ENCODE measurements around the gene EDNRA.

The EDNRA gene

GRCh38 chr4:147567276-147567675 is 86.4 kb downstream of the EDNRA start:
- Histone ChIP-seq H3K79me2 (ENCODE audit: control insufficient read depth, low read length) (no peaks in the 10 kb centered on the region), H3F3A (ENCODE audit: control insufficient read depth, insufficient read depth) (no peaks in the 10 kb centered on the region), H3K4me1 (ENCODE audit: control insufficient read depth, low read length) (no peaks in the 10 kb centered on the region), H3K27ac (ENCODE audit: low read depth, low read length) (no peak overlapping the region), H4K20me1 (ENCODE audit: control insufficient read depth, insufficient read depth, low read depth, low read length) (no peaks in the 10 kb centered on the region), H3K4me2 (ENCODE audit: low read length) (no peak overlapping the region), H3K36me3 (ENCODE audit: control insufficient read depth, low read length) (no peaks in the 10 kb centered on the region), H3K9me2 (replicated peaks; ENCODE audit: control insufficient read depth, low read length) (no peaks in the 10 kb centered on the region), H3K4me3 (ENCODE audit: low read length) (no peak overlapping the region), H3K9me3 (ENCODE audit: control insufficient read depth, insufficient read depth, low read length) (no peaks in the 10 kb centered on the region), H3K27me3 (ENCODE audit: control insufficient read depth, low read length) (no peaks in the 10 kb centered on the region)
- TF ChIP-seq EZH2phosphoT487 (IDR thresholded peaks at IDR 0.05; ENCODE audit: borderline replicate concordance, low read length) (no peak), CTCF (IDR thresholded peaks at IDR 0.05; ENCODE audit: low read depth, low read length, poor library complexity, severe bottlenecking) (no peak)

GRCh38 chr4:147570616-147571015 is 89.7 kb downstream of the EDNRA start:
- Histone ChIP-seq H3K4me3 (ENCODE audit: low read length) (no peak overlapping the region), H4K20me1 (ENCODE audit: control insufficient read depth, insufficient read depth, low read depth, low read length) (no peaks in the 10 kb centered on the region), H3K9me2 (replicated peaks; ENCODE audit: control insufficient read depth, low read length) (no peaks in the 10 kb centered on the region), H3K27me3 (ENCODE audit: control insufficient read depth, low read length) (no peaks in the 10 kb centered on the region), H3K4me2 (ENCODE audit: low read length) (no peak overlapping the region), H3K4me1 (ENCODE audit: control insufficient read depth, low read length) (no peaks in the 10 kb centered on the region), H3K36me3 (ENCODE audit: control insufficient read depth, low read length) (no peaks in the 10 kb centered on the region), H3K79me2 (ENCODE audit: control insufficient read depth, low read length) (no peaks in the 10 kb centered on the region), H3F3A (ENCODE audit: control insufficient read depth, insufficient read depth) (no peaks in the 10 kb centered on the region), H3K9me3 (ENCODE audit: control insufficient read depth, insufficient read depth, low read length) (no peaks in the 10 kb centered on the region), H3K27ac (ENCODE audit: low read depth, low read length) (no peak overlapping the region)
- TF ChIP-seq CTCF (IDR thresholded peaks at IDR 0.05; ENCODE audit: low read depth, low read length, poor library complexity, severe bottlenecking), result no peak
- TF ChIP-seq EZH2phosphoT487 (IDR thresholded peaks at IDR 0.05; ENCODE audit: borderline replicate concordance, low read length), result no peak

- Histone ChIP-seq H3K9me3 (ENCODE audit: control insufficient read depth, insufficient read depth, low read length) (no peaks in the 10 kb centered on the region), H3K79me2 (ENCODE audit: control insufficient read depth, low read length) (no peaks in the 10 kb centered on the region), H3K4me2 (ENCODE audit: low read length) (no peak overlapping the region), H4K20me1 (ENCODE audit: control insufficient read depth, insufficient read depth, low read depth, low read length) (no peaks in the 10 kb centered on the region), H3K36me3 (ENCODE audit: control insufficient read depth, low read length) (no peaks in the 10 kb centered on the region), H3K27me3 (ENCODE audit: control insufficient read depth, low read length) (no peaks in the 10 kb centered on the region), H3F3A (ENCODE audit: control insufficient read depth, insufficient read depth) (no peaks in the 10 kb centered on the region), H3K4me1 (ENCODE audit: control insufficient read depth, low read length) (no peaks in the 10 kb centered on the region), H3K4me3 (ENCODE audit: low read length) (no peak overlapping the region), H3K9me2 (replicated peaks; ENCODE audit: control insufficient read depth, low read length) (no peaks in the 10 kb centered on the region), H3K27ac (ENCODE audit: low read depth, low read length) (no peak overlapping the region)
- TF ChIP-seq EZH2phosphoT487 (IDR thresholded peaks at IDR 0.05; ENCODE audit: borderline replicate concordance, low read length), result no peak
- TF ChIP-seq CTCF (IDR thresholded peaks at IDR 0.05; ENCODE audit: low read depth, low read length, poor library complexity, severe bottlenecking), result no peak
Measured at GRCh38 chr4:147571036-147571770, 90.3 kb downstream of the EDNRA start.
